Activated CD4-positive, alpha-beta T cell treated with anti-CD3 and anti-CD28 coated beads, Interleukin-2, amount 50 U/mL, for 24 hours (primary cell): Measurements from ENCODE around the gene VASN.
"Not testable (repeated sequence)": the region's sequence is repeated elsewhere in the genome, so short reads cannot be mapped to it uniquely, and the experiment has no call there.

ENCODE experiments used
- DNase-seq, 2 donors: peaks; one replicate each; pipeline ENCODE4 v3.0.0-alpha.2; 2020; ENCODE audit warnings: low read depth in 1 of 2, low spot score in 1 of 2

Gene VASN

DNA sequence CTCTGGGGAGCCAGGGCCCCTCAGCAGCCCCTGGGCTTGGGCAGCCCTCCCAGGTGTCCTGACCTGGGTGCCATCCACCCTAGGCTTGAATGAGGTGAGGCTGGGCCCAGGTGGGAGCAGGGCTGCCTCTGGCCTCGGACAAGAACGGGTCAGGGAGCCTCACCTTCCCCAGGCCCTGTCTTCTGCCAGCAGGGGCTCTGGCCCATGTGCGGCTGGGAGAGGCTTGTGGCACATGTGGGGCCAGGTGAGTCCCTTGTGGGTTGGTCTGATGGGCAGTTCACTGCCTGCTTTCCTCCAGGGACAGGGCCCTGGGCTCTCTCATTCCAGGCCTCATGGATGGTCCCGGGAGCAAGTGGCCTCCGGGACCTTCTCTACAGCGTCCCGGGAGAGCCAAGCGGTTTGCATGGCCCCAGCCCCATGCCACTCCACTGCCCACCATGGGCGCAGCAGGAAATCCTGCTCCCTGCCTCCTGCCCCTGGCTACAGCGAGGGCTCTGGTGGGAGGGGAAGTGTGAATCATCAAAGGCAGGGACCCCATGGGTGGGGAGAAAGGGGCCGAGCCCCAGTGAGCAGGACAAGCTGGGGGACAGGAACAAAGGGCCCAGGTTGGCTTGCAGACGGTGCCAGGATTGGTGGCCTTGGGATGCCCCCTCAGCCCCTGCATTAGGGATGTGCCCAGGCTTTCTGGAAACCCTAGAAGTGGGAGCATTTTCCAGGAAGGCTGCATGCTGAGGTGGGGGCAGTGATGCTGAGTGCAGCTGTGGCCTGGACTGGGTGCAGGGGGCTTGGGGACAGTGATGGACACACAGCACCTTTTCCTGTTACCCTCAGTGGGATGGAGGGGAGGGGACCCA is 12.2 kb downstream of the VASN start:
- DNase-seq, result no peak

DNA sequence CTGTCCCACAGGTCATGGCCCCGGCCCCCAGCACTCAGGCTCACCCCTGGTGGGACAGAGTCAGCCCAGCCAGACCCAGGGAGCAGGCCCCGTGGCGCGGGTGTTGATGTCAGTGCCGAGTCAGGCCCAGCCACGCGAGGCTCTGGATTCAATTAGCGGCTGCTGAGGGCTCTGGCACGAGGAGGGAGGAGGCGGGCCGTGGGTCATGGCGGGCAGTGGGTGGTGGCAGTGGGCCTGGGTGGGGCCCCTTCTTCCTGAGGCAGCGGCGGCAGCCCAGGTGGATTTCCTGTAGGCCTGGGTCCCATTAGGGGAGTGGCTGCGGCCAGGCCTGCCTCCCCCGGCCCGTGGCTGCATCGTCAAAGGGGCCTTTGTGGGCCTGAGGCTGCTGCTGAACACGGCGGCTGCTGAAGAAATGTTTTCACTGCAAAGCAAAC is 12.9 kb downstream of the VASN start:
- no peak for DNase-seq

DNA sequence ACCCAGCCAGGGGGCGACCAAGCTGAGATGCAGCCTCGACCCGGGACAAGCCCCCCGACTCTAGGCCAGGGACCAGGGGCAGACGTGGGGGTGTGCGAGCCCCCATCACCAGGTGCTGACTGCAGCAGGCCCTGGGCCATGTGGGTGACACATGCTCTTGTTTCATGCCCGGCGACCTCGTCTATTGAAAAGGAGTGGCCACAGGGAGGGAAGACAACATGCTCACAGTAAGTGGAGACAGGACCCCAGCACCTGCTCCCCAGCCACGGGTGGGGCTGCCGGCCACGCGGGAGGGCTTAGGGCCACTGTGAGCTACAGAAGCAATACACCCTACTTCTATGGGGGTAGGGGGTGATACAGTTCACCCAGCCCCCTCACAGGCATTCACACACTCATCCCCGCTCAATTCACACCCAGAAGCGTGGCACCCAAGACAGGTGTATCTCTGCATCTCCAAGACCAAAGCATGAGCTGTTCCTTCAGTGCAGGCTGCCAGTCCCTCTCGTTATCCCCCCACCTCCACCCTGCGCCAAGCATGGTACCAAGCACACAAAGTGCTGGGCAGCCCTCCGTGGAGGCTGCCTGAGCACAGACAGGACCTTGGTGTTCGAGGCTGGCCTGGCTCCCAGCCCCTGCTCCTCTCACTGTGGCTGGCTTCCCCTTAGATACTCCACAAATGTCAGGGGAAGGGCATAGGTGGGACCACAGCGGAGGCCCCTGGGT is 13.6 kb downstream of the VASN start:
- DNase-seq, result no peak

DNA sequence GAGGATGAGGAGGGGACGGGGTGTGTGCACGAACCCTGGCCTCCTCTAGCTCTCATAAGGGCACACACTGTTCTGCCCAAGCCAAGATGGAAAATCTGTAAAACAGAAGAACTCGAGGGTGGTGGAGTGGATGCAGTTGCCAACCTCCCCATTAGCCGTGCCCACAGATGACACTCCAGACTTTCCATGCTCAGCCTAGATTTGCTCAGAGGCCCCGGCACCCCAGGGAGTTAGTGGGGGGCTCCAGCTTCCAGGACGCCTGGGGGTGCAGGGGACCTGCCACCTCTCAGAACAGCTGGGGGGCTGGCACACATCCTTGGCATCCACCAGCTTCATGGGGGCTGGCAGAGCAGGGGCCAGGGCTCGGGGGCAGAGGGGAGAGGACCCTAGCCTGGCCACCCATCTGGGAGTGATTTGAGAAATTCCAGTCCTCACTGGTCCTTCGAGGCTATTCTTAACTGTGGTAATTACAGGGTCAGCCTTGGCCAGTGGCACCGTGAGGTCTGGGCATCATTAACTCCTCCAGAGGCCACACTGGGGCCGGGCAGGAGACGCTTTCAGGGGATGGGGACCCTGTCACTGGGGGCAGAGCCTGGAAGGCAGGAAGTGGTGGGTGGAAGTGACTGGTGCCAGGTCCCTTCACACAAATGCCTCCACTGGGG is 14.3 kb downstream of the VASN start:
- no peak for DNase-seq

DNA sequence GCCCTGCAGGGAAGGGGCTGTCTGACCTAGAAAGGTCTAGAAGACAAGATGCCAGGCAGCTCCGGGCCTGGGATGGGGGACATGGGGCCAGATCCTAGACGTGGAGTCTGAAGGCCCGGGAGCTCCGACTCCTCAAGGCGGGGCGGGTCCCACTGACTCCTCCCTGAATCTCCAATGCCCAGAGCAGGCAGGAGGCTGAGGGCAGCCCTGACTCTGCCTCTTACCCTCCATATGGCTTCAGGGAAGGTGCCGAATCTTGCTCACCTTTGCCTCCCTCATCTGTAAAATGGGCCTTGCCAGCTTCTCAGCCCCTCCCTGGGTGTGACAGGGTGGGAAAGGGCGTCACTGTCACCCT is 14.8 kb downstream of the VASN start:
- no peak for DNase-seq

DNA sequence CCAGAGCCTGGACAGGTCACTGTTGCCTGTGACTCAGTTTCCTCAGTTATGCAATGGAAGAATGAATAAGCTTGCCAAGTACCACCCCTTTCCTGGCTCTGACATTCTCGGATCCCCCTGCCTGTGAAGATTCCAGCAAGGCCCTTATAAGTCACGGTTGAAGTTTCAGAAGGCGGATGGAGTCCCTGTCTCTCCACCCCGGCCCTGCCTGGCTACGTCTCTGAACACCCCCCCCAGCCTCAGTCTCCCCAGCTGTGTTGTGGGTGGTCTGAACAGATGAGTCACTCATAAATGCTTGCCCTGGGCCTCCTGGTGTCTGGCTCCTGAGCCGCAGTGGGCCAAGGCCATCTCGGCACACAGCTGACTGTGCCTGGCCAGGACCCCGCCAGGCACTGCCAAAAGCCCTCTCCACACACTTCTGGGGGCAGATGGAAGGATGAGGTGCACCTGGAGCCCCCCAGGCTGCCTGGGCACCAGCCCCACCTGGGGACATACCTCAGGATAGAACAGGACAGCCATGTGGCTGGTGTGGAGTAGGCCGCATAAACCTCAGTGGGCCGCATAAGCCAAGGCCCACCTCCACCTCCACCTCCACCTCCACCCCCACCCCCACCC is 15.4 kb downstream of the VASN start:
- DNase-seq, result no peak

DNA sequence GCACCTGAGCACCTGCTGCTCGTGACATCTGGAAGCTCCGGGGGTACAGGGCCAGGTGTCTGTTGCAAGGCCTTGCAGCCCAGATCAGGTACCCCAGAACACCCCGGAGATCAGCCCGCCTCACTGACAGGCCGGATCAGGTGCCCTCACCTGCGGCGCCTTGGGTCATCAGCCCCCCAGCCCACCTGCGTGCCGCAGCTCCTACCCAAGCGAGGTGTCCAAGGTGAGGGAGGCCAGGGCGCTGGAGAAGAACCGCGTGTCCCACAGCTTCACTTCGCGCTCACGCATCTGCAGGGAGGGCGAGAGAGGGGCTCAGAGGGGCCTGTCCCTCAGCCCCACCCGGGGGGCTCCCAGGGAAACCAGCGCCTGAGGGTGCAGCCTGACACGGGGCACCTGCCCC is 16.1 kb downstream of the VASN start:
- no peak for DNase-seq

DNA sequence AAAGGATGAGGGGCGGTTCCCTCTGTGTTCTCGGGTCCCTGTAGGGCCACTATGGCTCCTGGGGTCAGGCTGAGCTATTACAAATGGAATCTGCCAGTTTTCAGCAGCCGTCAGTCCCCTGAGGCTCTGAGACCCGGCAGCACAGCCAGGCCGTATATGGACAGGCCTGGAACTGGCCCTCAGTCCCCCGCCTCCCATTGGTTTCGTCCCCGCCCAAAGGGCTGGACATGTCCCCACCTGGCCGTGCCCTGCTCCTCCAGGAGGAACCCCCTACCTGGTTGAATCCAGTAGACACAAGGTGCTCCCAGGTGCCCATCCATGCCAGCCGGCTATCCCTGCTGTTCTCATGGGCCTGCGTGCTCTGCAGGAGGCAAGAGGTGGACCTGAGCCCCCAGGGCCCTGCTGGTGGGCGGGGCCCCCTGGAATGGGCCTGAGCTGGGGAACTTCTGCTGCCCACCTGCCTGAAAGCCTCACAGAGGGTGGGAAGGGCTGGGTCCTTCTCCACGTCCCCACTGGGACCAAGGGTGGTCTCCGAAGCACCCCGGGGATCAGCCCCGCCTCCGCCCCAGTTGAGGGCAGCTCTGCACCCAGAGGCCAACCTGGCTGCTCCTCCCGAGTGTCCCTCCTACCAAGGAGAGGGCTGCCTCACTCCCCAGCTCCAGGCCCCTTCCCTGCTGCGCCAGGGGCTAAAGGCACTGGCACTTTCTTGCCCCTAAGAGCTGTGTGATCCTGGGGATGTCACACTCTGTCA is 16.8 kb downstream of the VASN start:
- DNase-seq, result no peak

DNA sequence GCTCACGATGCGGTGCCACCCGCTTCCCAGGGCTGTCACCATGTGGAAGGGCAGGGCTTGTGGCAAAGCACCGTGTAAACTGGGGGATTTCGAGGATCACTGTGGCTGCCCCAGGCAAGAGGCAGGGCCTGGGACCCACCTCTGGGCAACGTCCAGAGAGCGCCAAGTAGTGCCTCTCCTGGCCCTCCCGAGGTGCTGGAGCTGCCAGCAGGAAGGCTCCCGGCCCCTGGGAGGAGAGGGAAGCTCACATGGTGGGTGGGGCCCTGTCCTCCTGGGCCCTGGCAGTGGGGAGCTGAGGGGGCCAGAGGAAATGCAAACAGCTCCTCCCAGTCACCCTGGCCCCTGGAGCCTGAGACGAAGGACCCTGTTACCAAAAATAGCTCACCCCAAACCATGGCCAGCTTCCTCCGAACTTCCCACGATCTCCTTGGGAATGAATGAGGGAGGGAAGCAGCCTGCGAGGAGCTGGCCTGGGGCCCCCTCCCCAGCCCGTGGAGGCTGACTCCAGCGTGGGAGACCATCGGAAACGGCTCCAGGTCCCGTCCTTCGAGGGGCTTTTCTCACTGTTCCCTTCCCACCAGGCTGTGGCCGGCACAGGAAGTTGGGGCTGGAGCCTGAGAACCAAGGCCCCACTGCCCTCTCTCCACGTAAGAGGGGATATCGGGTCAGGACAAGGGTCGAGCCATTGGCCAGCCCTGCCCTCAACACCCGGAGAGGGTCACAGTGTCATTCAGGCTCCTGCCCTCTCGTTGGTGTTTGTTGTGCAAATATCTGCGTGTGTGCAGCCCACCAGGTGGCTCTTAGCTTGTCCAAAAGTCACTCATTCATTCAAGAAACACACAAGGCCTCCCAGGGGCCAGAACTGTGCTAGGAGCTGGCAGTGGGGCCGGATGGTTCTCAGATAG is 17.7 kb downstream of the VASN start:
- no peak for DNase-seq

DNA sequence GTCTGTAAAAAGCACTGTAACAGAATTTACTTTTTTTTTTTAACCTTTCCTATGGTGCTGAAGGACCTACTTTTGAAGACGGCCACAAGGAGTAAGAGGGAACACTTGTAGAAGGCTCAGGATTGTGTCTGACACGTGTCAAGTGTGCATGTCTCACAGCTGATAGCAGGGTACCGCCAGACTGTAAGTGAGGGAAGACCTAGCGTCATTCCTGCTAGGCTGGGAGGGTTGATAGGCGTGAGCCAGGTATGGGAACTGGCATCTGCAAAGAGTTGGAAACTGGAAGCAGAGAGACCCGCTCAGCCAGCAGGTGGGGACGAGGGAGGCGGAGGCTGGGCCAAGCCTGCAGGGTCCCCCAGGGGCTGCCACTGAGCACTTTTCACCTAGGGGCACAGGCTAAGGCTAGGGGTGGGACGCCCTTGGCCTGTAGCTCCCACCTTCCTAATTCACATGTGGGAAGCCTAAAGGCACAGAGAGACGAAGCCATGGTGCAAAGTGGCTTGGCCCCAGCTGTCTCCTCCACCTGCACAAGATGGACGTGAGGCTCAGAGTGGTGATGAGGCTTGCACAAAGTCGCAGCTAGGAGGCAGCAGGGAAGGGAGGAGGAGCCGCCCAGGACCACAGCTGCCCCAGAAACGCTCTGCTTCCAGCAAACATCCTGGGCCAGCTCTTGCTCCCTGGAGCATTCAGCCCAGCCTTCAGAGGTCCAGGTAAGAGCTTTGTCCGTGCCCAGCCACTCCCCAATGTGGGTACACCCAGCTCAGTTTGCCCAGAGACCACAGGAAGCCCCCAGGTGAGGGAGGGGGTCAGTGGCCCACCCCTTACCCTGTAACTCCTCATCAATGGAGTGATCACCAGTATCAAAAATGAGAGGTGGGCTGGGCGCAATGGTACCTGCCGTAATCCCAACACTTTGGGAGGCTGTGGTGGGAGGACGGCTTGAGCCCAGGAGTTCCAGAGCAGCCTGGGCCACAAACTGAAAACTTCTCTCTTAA is 18.9 kb downstream of the VASN start:
- DNase-seq, result no peak

DNA sequence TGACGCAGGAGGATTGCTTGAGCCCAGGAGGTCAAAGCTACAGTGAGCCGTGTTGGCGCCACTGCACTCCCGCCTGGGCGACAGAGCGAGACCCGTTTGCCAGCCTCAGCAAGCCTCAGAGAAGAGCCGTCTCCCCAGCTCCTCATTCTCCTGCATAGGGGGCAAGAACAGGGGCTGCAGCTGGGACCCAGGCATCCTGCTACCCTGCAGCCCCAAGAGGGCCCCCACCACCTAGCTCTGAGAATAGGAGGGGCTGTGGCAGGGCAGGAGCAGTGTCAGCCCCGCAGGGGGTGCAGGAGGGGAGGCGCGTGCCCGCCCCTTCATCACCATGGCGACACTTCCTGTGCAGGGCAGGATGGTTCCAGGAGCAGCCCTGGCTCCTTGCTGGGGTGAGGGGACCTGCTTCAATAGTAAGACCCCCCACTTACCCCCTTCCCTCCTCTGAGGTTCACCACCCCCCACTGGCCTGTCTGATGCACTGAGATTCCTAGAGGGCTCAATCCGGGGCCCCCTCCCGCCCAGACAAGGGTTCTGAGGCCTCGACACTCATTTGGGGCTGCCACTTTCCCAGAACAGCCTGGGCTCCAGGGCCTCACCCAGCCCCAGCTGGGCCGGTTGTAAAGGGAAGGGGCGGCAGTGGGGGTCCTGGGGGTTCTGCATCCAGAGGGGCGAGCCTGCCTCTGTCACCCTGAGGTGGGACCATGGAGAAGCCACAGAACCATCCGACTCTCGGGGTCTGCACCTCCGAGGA is 20.2 kb downstream of the VASN start:
- DNase-seq, result no peak

DNA sequence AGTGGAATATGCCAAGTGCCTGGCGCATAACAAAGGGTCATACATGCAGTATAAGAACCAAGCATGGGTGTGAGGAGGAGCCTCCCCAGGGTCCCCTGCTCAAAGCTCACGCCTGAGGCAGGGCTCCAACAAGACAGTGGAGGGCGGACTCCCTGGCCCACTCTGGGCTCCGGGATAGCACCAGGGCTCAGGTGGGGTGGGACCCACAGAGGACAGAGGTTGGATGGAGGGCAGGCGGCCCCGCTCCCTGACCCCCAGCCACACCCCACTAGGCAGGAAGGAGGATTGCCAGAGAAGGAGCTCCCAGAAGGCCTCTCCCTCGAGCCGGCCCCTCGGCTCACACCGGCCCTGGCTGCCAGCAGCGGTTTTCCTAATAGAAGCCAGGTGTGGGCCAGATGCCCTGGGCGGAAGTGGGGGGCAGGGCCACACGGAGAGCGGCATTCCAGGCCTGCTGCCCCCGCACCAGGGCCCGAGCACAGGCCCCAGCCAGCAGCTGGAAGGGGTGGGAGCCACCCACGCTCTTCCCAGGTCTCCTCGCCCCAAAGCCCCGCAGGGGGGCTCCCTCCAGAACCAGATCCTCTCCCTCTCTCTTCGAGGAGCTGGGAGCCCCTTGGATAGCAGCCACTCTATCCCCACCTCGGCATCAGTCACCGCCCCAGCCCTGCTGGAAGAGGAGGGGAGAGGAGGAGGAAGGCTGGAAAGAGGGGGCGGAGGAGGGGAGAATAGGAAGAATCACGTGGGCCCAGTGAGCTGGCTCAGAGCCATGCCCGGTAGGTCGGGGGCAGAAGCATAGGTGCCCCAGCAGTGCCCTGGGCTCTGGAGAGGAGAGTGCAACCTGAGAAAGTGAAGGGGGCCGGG is 21.0 kb downstream of the VASN start:
- no peak for DNase-seq

DNA sequence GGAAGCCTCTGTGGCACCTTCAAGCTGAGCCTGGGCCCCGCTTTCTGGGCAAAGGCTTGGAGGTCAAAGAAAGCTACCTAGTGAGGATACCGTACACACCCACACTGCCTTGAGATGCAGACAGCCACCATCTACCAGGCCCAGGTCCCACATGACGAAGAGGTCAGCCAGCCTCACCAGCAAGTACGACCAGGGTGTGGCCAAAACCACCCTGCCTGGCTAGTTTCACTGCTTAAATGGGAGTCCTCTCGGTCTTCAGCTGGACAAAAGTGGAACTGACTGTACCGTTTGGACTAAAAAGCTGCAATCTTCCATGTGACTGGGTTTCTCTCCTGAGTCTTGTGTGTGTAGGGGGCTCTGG is 21.6 kb downstream of the VASN start:
- no peak for DNase-seq

DNA sequence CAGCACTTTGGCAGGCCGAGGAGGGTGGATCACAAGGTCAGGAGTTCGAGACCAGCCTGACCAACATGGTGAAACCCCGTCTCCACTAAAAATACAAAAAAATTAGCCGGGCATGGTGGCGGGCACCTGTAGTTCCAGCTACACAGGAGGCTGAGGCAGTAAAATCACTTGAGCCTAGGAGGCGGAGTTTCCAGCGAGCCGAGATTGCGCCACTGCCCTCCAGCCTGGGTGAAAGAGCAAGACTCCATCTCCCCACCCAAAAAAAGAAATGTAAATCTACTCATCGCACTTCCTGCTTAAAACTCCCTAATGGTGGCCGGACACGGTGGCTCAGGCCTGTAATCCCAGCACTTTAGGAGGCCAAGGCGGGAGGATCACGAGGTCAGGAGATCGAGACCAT is 22.2 kb downstream of the VASN start:
- not testable (repeated sequence) for DNase-seq

DNA sequence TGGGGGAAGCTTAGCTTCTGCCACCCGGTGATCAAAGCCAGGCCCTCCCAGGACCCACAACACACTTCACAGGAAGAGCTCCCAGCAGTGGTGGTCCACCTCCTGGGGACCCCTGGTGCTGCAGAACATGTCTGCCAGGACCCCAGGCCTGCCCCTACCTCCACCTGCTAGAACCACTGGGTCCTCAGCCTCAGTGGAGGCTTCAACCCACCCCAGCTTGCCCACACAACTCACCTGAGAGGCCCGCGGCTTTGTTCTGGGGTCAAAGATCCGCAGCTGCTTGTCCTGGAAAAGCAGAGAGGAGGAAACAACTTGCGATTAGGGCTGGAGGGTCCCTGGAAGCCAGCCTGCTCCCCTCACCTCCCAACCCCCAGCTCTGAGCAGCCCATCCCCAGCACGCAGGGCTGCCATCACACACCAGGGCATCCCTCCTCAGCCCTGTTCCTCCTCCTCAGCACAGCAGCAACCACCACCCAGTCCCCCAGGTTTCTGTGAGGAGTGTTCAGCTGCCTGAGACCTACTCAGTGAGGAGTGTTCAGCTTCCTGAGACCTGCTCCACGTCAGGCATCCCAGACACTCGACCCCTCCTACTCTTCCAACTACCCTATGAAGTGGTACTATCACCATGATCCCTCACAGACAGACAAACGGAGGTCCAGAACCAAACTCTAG is 23.5 kb downstream of the VASN start:
- no peak for DNase-seq

DNA sequence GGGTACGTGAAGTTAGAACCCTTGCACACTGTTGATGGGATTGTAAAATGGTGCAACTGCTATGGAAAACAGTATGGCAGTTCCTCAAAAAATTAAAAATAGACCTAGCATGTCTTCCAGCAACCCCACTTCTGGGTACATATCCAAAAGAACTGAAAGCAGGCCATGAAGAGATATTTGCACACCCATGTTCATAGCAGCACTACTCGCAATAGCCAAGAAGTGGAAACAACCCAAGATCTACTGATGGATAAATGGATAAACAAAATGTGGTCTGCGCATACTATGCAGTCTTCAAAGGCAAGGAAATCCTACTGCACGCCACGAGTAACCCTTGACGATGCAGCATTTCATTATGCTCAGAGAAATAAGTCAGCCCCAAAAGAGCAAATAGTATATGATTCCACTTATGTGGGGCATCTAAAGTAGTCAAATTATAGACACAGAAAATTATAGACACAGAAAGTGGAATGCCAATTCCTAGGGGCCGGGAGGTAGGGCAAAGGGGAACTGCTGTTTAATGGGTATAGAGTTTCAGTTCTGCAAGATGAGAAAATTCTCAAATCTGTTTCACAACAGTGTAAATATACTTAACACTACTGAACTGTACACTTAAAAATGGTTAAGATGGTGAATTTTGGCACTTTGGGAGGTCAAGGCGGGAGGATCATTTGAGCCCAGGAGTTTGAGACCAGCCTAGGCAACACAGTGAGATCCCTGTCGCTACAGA is 27.5 kb downstream of the VASN start:
- DNase-seq, result no peak
